Activated CD4-positive, alpha-beta T cell treated with anti-CD3 and anti-CD28 coated beads, Interleukin-2, Interleukin-6, amounts not matched to agents 100 ng/mL and 50 ng/mL, durations not matched to agents 16 hours and 8 hours (primary cell): ENCODE results near the gene NFE2.
"Not testable (repeated sequence)": the region's sequence is repeated elsewhere in the genome, so short reads cannot be mapped to it uniquely, and the experiment has no call there.

Experiments used
- DNase-seq: peaks from one replicate; pipeline ENCODE4 v3.0.0-alpha.2; 2020

Gene NFE2

DNA sequence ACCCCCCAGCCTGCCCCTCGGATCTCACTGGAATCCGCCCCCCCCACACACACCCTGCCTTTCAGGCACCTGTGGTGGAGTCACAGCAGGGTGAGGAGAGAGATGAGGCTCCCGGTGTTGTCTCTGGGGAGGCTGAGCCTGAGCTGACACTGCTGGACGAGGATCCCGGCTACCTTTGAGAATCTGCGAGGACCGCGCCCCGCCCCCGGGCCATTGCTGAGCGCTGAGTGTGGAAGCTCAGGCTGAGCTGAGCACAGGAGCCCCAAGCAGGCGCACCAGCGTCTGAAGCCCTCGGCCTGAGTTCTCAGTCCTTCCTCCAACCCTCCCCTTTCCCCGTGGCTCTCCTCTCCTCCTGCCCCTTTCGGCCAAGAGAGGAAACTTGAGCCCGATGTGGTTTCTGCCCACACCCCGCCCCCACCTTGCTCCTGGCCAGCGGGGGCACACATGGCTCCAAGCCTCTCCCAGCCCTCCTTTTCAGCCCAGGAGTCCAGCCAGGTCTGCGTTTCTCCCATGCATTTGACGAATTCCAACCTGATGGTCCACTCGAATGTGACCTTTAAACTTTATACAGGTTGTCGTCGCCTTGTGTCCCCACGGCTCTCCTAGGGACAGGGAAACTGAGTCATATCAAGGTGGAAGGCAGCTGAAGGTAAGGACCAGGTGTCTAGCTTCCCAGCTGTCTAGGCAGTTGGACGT lies at the start of gene NFE2:
TSS of gene NFE2 (minus strand) at position 284 of the 696 bp plus-strand sequence. CDS start 5,767 bp downstream, outside the sequence.
- no peak for DNase-seq

DNA sequence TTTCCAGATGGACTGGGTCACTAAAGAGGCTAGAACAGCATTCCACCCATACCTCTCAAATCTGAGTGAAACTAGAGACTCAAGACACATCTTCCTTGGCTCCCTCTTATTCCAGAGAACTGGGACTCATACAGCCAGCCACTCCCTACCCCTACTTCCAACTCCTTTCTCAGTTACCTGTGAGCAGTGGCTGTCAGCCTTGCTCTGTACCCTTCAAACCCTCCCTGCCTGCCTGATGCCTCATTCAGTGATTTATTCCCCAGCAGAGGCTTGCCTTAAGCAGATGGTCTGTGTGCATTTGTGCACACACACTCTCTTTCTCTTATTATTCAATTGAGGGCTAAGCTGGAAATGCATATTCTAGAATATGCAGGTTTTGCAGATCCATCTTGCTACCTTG lies 48.9 kb upstream of the NFE2 start:
- DNase-seq, result no peak

DNA sequence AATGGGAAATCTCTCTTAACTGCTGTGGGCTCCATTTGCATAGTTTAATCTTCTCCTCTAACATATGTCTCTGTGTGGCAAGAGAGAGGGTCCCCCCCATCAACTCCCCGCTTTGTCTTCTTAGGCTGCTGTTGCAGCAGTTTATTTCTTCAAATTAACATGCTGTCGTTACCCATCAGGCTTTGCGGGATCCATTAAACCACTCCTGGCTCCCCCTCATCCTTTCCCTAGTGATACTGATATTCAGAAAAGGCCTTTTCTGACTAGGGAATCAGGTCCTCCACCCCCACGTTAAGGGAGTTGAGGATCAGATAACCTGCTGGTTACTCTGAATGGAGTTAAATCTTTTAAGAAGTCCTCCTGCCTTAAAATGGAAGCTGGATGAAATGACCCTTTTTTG lies 48.2 kb upstream of the NFE2 start:
- no peak for DNase-seq

DNA sequence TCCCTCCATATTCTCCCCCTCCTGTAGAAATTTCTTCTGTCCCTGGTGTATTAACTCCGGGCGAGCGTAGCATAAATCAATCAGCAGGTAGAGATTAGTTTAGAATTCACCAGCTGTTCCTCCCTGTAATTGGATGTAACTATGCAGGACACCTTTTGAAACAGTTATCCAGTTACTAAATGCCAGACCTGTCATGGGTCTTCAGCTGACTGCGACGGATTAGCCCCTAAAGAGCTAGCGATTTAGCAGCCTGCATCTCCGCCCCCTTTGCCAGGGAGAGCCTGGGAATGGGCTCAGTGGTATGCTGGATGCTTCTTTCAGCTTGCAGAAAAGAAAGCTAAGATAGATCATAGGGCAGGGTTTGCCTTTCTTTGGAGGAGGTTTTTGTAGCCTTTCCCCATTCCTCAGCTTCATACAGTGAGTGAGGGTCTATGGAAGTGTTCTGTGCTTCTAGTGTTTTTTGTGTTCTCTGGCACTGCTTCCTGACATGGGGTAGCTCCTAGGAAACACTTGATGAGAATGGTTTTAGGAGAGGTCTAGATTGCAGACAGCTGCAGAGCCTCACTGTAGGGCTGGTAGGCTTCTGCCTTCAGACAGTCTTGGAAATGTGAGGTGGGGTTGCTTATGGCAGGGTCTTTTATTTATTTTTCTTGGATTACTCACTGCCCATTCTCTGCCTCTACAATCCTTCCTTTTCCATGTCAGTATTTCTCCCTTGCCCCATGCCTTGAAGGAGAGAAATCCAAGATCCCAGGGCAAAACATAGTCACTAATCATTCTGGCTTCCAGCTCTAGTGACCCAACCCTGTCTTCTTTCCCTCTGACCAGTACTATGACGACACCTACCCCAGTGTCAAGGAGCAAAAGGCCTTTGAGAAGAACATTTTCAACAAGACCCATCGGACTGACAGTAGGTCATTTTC lies 40.8 kb upstream of the NFE2 start:
- DNase-seq, result no peak

DNA sequence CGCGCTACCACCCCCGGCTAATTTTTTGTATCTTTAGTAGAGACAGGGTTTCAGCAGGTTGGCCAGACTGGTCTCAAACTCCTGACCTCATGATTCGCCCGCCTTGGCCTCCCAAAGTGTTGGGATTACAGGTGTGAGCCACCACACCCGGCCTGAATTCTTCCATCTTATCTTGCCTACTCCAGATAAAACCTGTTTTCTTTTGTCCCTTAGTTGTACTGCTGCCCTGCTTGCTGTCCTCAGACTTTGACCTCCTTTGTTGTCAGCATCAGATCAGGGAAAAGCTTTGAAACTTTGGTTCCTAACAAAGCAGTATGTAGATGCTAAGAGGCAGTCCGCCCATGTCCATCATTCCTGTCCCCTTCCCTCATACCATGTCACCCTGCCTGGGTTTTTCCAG lies 40.0 kb upstream of the NFE2 start:
- DNase-seq, result no peak

DNA sequence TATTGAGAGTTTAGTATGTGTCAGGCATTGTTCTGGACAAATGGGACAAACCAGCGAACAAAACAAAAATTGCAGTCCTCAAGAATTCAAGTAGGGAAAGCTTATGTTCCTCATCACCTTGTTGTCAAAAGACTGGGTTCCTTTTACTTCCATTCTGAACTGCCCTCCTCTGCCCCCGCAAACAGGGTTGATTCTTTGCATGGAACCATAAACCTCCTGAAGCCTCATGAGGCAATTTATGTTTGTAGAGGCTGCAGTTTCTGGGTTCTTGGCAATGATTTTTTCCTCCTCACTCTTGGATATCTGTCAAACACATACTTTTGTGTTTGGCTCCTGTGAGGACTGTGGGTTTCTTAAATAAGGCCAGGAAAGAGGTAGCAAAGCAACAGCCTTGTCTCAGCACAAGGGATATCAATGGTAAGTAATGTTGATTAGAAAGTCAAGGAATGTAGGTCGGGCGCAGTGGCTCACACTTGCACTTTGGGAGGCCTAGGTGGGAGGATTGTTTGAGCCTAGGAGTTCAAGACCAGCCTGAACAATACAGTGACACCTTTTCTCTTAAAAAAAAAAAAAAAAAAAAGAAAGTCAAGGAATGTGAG lies 38.0 kb upstream of the NFE2 start:
- no peak for DNase-seq

DNA sequence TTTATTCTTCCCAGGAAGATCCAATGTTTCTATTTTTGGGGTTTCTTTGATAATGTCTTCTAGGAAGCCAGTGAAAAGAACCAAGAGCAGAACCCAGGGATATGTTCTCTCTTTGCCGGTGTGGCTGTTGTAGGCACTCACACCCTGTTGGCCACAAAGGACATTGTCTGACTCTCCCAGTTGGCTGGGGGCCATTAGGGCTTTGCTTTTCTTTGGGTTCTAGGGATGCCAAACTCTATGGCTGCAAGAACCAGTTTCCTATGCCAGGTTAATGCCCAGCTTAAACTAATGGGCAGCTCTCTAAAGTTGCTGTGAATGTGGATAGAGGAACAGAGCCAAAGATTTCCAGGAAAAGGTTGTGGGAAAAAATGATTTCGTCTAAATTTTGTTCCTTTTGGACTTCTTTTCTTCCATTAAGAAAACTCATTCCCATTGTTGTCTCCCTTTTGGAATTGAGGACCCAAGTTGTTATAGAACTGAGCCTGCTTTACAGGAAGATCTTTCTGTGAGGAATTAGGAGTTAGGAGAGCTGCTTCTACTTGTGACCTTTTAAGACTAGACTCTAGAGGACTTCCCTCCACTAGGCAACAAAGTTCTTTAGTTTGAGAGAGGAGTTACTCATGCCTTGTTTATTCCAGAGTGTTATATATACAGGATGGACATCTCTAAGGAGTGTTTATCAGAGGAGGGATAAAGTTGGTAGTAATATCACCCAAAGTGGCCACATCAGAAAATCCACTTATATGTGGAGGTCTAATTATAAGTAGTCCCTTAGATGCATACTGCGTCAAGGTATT lies 37.2 kb upstream of the NFE2 start:
- DNase-seq, result no peak

DNA sequence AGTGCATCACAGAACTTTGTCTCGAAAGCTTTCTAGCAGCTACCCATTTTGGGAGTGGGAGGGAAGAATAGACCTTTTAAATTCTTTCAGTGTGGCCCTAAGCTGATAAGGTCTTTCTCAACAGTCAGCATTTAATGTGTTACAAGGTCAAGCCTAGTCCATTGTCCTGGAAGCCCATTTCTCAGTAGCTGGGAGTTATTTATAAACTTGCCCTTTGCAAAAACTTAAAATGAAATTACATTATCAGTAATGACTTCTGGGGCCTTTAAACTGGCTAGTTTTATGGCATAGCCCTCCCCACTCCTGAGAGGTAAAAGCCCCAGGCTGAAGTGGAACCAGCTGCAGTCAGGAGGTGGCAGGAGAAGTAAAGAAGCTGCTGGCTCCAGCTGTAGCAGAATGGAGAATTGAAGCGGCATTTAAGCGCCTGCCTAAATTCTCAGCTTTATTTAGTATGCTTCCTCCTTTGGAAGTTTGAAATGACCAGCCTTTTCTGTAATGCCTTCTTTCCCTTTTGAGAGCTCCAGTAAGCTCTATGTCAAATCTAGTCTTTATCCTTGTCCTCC lies 36.5 kb upstream of the NFE2 start:
- DNase-seq, result no peak

DNA sequence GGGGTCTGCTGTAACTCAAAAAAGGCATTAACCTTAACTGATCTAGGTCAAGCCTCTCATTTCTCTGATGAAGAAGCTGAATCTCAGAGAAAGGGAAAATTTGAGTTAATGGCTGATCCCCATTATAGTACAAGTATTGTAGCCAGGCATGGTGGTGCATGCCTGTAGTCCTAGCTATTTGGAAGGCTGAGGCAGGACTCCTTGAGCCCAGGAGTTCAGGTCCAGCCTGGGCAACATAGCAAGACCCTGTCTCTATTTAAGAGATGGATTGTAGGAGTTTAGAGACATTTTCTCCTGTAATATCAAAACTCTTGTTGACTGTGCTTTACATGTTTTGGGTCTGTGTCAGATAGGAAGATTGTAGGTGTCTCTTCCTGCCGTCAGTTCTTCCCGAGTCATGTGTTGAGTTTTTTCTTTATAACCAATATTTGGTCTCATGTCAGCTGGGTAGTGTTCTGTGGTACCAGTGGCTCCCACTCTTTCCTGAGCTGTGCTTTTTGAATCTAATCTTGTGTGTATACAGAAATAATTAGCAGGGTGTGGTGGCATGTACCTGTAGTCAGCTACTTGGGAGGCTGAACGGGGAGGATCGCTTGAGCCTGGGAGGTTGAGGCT lies 32.7 kb upstream of the NFE2 start:
- no peak for DNase-seq

DNA sequence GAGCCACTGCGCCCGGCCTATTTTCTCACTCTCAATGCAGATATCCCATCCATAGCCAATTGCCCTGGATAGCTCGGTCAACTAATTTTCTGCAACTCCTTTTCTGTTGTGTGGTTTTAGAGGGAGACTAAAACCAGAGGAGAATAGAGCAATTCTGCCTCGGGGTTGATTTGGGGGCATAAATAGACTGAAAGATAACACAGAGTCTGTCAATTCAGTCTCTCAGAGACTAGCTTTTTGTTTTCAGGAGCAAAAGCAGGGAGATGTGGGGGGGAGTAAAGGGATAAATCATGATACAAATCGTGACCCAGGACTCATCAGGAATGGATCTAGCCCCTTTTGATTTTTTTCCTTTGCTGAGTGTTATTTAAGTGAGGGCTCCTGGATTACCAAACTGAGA lies 30.6 kb upstream of the NFE2 start:
- no peak for DNase-seq

DNA sequence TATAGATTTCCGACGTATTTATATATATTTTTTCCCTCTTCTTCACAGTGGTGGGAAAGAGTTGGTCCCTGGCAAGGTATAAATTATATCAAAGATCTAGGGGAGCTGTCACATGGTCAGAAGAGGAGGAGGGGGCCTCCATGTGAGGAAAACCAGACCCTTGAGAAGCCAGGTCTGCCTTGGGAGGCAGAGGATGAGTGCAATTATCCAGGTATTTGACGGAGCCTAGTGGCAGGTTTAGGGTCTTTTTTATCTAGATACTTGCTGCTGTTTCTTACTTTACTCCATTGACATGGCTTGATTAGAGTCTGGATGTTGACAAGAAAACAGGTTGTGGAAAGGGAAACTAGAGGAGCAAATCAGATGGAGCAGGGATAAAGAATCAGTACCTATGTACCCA lies 29.6 kb upstream of the NFE2 start:
- DNase-seq, result no peak

DNA sequence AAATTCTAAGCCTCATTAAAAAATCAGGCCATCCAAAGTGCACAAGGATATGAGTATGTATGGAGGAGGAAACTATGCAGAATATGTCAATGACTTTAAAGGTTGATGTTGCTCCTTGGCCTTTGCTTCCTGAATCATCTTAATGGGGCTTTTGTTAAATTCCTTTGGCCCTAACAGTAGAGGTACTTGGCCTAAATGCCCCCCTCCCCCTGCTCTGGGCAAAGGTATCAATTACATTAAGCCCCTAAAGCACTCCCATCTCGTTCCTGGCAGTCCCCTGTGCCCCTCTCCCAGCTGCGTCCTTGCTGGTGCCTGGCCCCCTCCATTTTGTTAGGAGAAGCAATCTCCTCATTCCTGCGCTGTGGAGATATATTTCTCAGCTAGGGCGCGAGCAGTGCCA lies 28.9 kb upstream of the NFE2 start:
- DNase-seq, result no peak

DNA sequence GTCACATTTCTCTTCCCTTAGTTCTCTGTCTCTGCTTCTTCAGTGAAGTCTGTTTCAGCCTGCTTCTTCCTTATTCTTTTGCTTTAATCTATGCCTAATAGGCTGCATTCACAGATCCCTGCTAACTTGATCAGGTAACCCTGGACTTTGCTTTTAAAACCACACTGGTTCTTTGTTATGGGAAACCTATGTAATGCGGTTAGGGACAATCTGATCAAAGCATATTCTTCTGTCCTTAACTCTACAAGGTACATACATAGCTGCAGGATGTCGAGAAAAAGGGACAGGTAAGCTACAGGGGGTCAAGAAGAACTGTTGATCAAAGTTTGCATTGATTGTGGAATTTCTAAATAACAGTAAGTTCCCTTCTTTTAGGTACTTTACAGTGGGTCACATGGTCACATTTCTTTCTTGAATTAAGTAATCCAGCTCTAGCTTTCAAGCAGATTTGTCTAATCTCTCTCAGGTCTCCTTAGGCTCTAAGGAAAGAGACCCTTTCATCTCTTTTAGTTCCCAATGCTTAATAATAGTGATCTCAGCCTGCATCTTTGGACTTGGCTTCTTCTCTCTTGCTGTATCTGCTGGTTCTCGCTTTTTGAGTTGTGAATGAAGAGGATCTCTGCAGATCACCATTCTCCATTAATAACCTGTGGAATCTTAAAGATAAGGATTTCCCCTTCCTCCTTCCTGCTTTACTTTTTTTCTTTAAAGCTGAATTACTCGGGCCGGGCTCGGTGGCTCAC lies 28.0 kb upstream of the NFE2 start:
- no peak for DNase-seq

DNA sequence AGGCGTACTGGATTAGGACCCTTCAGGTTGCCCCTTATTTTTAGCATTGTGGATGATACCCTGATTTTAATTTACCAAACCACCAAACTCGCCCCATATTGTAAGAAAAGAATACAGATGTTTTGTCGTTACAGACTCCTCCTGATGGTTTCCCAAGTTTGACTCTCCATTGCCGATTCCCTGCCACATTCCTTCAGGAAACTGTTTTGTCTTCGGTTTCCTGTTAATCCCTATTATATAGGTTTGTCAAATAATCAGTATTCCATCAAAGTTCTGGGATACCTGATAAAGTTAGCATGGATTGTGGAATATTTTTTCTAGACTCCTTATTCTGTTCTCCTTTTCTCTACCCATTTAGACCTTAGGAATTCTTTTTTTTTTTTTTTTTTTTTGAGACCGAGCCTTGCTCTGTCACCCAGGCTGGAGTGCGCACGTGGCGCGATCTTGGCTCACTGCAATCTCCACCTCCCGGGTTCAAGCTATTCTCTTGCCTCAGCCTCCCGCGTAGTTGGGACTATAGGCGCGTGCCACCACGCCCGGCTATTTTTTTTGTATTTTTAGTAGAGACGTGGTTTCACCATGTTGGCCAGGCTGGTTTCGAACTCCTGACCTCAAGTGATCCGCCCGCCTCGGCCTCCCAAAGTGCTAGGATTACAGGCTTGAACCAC lies 24.8 kb upstream of the NFE2 start:
- not testable (repeated sequence) for DNase-seq

DNA sequence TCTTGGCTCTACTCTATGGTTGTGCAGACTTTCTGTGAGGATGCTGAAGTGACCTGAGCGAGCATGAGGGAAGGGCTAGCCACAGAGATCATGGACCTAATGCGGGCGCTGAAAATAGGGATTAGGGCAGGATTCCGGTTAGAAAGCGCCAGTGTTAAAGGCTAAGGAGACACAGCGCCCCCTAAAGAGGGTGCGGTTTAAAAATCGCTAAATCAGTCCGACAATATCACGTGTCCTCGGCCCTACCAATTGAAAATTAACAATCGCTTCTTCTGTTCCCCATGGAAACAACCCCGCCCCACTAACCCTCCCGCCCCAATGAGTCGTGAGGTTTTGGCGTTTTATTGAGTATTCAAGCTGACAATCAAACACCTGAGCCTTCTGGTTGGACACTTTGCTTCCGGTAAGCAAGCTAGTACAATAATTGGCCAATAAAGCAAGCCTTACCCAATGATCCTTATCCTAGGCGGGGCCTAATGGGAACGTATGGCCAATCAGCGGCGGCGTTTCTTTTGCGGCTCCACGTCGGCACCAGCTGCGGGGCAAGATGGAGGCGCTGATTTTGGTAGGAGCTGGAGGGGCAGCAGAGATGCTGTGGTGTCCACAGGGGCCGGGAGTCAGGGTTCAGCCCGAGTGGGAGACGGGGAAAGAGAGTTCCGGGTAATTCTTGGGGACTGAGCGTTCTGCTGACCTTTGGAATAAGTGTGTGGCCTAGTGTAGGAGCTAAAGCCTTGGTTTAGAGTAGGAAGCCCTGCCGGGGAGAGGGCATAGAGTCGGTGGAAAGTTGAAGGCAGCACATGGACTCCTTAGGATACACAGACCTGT lies 24.0 kb upstream of the NFE2 start, which contains the start of gene COPZ1:
TSS of gene COPZ1 (plus strand) at position 515 of the 825 bp plus-strand sequence. CDS start at position 548, 33 bp downstream.
- DNase-seq, result peak; percentile 98

DNA sequence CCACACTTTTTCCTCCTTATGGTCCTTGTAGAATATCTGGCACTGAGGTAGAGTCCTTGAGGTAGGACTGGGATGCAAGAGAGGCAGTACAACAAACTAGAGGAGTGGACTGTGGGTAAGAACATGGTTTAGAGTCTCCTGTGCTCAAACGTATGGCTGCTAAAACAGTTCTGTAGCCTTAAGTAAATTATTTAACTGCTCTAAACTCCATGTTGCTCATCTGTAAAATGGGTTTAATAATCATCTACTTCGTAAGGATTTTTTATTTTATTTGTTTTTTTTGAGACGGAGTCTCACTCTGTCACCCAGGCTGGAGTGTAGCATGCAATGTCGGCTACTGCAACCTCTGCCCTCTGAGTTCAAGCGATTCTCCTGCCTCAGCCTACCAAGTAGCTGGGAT lies 20.5 kb upstream of the NFE2 start:
- DNase-seq, result no peak

DNA sequence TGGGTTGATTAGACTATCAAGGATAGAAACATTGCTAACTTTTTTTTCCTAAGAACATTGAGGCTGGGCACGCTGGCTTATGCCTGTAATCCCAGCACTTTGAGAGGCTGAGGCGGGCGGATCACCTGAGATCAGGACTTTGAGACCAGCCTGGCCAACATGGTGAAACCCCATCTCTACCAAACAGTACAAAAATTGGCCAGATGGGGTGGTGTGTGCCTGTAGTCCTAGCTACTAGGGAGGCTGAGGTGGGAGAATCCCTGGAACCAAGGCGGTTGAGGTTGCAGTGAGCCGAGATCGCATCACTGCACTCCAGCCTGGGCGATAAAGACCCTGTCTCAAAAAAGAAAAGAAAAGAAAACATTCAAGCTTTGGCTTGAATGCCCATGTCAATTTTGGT lies 11.5 kb upstream of the NFE2 start:
- not testable (repeated sequence) for DNase-seq

DNA sequence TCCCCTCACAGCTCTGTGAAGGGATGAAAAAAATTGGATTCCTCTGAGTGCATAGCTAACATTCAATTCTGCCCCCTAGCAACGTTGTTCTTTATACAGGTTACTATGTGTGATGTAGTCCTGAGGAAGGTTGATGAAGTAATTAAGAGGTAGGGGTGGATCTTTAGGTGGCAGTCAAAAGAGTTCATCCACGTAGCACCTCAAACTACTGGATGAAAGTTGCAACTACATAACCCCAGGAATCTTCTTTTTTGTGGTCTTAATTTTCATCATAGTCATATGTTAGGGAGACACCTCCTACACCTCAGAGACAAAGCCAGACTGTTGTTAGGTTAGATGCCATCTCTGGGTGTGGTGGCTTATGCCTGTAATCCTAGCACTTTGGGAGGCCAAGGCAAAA lies 10.2 kb upstream of the NFE2 start:
- no peak for DNase-seq

DNA sequence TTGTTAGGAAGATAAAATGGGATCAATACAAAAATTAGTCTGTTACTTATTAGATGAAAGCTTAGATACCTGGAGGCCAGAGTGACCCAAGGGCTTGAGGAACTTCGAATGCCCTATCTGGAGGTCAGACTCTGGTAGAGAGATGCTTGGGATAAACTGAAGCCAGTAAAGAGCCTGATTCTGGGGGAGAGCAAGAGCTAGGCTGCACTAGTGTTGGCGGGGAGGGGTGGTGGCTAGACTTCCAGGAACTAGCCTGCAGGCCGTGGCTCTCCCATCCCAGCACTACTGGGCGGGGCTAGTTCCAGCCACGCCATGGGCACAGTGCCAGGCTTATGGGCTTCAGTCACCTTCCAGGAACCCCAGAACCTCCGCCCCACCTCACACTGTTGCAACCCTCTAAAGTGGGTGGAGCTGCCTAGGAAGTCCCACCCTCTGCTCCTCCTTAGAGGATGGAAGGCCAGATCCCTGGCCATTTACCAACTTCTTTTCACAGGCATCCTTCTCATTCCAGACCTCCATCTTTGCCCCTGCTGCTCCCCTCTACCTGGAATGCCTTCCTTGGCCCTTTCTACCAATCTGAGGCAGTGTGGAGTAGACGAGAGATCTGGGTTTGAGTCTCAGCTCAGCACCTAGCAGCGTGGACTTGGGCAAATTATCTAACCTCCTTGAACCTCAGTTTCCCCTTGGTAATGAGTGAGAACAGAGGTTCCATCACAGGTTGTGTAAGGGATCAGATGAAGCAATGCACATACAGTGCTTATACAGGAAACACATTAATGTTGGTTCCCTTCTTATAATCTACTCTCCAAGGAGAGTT lies 6.3 kb upstream of the NFE2 start:
- DNase-seq, result peak; percentile 38
